Measurements from ENCODE around the gene SERPINB10.

SERPINB10 gene

GRCh38 chr18:63971320-63972001, 63.7 kb downstream of the SERPINB10 start:
- Mint-ChIP-seq H3K27ac (peak overlapping the region; percentile 96), H3K4me3 (peak overlapping the region; percentile 99 to 100), H3K36me3 (peaks cover 2 to 4% of the 10 kb centered on the region in 2 donors), H3K9me3 (no peaks in the 10 kb centered on the region), H3K27me3 (peaks cover 4% of the 10 kb centered on the region in 2 donors), H3K4me1 (peaks cover 41 to 61% of the 10 kb centered on the region in 2 donors)
- ATAC-seq (replicated peaks) (no peak), DNase-seq (no peak)

- DNase-seq (no peak), ATAC-seq (replicated peaks) (no peak)
- H3K27ac Mint-ChIP-seq, result no peak overlapping the region
- no peak overlapping the region for H3K4me3 Mint-ChIP-seq
- peaks cover 41 to 61% of the 10 kb centered on the region in 2 donors for H3K4me1 Mint-ChIP-seq
- no peaks in the 10 kb centered on the region for H3K9me3 Mint-ChIP-seq
- peaks cover 2 to 4% of the 10 kb centered on the region in 2 donors for H3K36me3 Mint-ChIP-seq
- no peaks in the 10 kb centered on the region for H3K27me3 Mint-ChIP-seq
Observed at GRCh38 chr18:63972002-63972376, 64.2 kb downstream of the SERPINB10 start.

- peaks cover under 1 to 3% of the 10 kb centered on the region in 2 donors for H3K36me3 Mint-ChIP-seq
- peaks cover 40 to 66% of the 10 kb centered on the region in 2 donors for H3K4me1 Mint-ChIP-seq
- no peaks in the 10 kb centered on the region for H3K27me3 Mint-ChIP-seq
- no peak overlapping the region for H3K4me3 Mint-ChIP-seq
- DNase-seq, result no peak
- no peak for ATAC-seq (replicated peaks)
- no peak overlapping the region for H3K27ac Mint-ChIP-seq
- H3K9me3 Mint-ChIP-seq, result no peaks in the 10 kb centered on the region
Observed at GRCh38 chr18:63974991-63975390, 67.2 kb downstream of the SERPINB10 start.

- Mint-ChIP-seq H3K27ac (no peak overlapping the region), H3K4me1 (peaks cover 39 to 65% of the 10 kb centered on the region in 2 donors), H3K27me3 (no peaks in the 10 kb centered on the region), H3K9me3 (no peaks in the 10 kb centered on the region), H3K4me3 (no peak overlapping the region), H3K36me3 (peaks cover 0 to 4% of the 10 kb centered on the region in 2 donors)
- ATAC-seq (replicated peaks) (peak; percentile 55 to 62), DNase-seq (no peak)
Observed at GRCh38 chr18:63975628-63976027, 67.9 kb downstream of the SERPINB10 start.

GRCh38 chr18:63977040-63977439, 69.3 kb downstream of the SERPINB10 start:
- no peaks in the 10 kb centered on the region for H3K9me3 Mint-ChIP-seq
- DNase-seq, result no peak
- no peak overlapping the region for H3K4me3 Mint-ChIP-seq
- H3K4me1 Mint-ChIP-seq, result peaks cover 28 to 51% of the 10 kb centered on the region in 2 donors
- peaks cover 7 to 18% of the 10 kb centered on the region in 2 donors for H3K36me3 Mint-ChIP-seq
- no peak overlapping the region for H3K27ac Mint-ChIP-seq
- no peaks in the 10 kb centered on the region for H3K27me3 Mint-ChIP-seq
- ATAC-seq (replicated peaks), result peak in 1 of 2 donors; percentile 19

- no peak overlapping the region for H3K27ac Mint-ChIP-seq
- DNase-seq (peak; percentile 11), ATAC-seq (replicated peaks) (peak; percentile 83 to 85)
- H3K36me3 Mint-ChIP-seq, result peaks cover 14 to 27% of the 10 kb centered on the region in 2 donors
- no peaks in the 10 kb centered on the region for H3K27me3 Mint-ChIP-seq
- no peaks in the 10 kb centered on the region for H3K9me3 Mint-ChIP-seq
- peak overlapping the region in 1 of 2 donors; percentile 66 for H3K4me3 Mint-ChIP-seq
- H3K4me1 Mint-ChIP-seq, result peaks cover 19 to 35% of the 10 kb centered on the region in 2 donors
Observed at GRCh38 chr18:63979409-63979920, 71.7 kb downstream of the SERPINB10 start.

GRCh38 chr18:63980027-63980426, 72.3 kb downstream of the SERPINB10 start:
- no peaks in the 10 kb centered on the region for H3K9me3 Mint-ChIP-seq
- no peaks in the 10 kb centered on the region for H3K27me3 Mint-ChIP-seq
- ATAC-seq (replicated peaks) (no peak), DNase-seq (no peak)
- peaks cover 16 to 27% of the 10 kb centered on the region in 2 donors for H3K36me3 Mint-ChIP-seq
- H3K4me3 Mint-ChIP-seq, result no peak overlapping the region
- H3K4me1 Mint-ChIP-seq, result peaks cover 14 to 29% of the 10 kb centered on the region in 2 donors
- no peak overlapping the region for H3K27ac Mint-ChIP-seq

- no peak for DNase-seq
Observed at GRCh38 chr18:63980896-63981460, 73.2 kb downstream of the SERPINB10 start.

GRCh38 chr18:63981719-63982118, 74.0 kb downstream of the SERPINB10 start:
- Mint-ChIP-seq H3K4me1 (peaks cover 7 to 19% of the 10 kb centered on the region in 2 donors), H3K36me3 (peaks cover 20 to 27% of the 10 kb centered on the region in 2 donors), H3K27me3 (no peaks in the 10 kb centered on the region), H3K4me3 (no peak overlapping the region), H3K27ac (no peak overlapping the region), H3K9me3 (no peaks in the 10 kb centered on the region)
- DNase-seq (no peak), ATAC-seq (replicated peaks) (no peak)

More at GRCh38 chr18:63980896-63981460, 73.2 kb downstream of the SERPINB10 start:
- H3K4me3 Mint-ChIP-seq, result no peak overlapping the region
- peaks cover 7 to 19% of the 10 kb centered on the region in 2 donors for H3K4me1 Mint-ChIP-seq
- H3K9me3 Mint-ChIP-seq, result no peaks in the 10 kb centered on the region
- no peak for ATAC-seq (replicated peaks)
- no peaks in the 10 kb centered on the region for H3K27me3 Mint-ChIP-seq
- peaks cover 19 to 27% of the 10 kb centered on the region in 2 donors for H3K36me3 Mint-ChIP-seq
- peak overlapping the region; percentile 39 for H3K27ac Mint-ChIP-seq

- no peaks in the 10 kb centered on the region for H3K9me3 Mint-ChIP-seq
- H3K4me3 Mint-ChIP-seq, result no peak overlapping the region
- H3K36me3 Mint-ChIP-seq, result peaks cover 24 to 31% of the 10 kb centered on the region in 2 donors
- peaks cover 7 to 17% of the 10 kb centered on the region in 2 donors for H3K4me1 Mint-ChIP-seq
- DNase-seq (no peak), ATAC-seq (replicated peaks) (no peak)
- no peak overlapping the region for H3K27ac Mint-ChIP-seq
- no peaks in the 10 kb centered on the region for H3K27me3 Mint-ChIP-seq
Observed at GRCh38 chr18:63982361-63982760, 74.6 kb downstream of the SERPINB10 start.

Measured in stimulated activated naive B cell treated with anti-CD40 and anti-IgM and Interleukin-4, amounts not matched to agents 10 μg/mL and 1 μg/mL and 100 μg/mL, for 72 hours (primary cell).